ENCODE measurements around the gene ATP6V1G3.
"Not testable (repeated sequence)": the region's sequence is repeated elsewhere in the genome, so short reads cannot be mapped to it uniquely, and the experiment has no call there.

Gene ATP6V1G3

GRCh38 chr1:198481661-198482060, 58.8 kb downstream of the ATP6V1G3 start:
- no peaks in the 10 kb centered on the region for H3F3A ChIP-seq (ENCODE audit: insufficient read depth, low read length)
- H3K27me3 ChIP-seq (ENCODE audit: insufficient read depth, low read length) = no peaks in the 10 kb centered on the region
- H2AFZ ChIP-seq (ENCODE audit: low read length) = no peak overlapping the region
- H3K27ac ChIP-seq (ENCODE audit: low read depth, low read length, poor library complexity, severe bottlenecking) = no peak overlapping the region
- TF ChIP-seq CTCF (IDR thresholded peaks at IDR 0.05; ENCODE audit: low read length) (no peak), EZH2 (IDR thresholded peaks at IDR 0.05; ENCODE audit: borderline replicate concordance, low read length) (no peak)
- H4K20me1 ChIP-seq (ENCODE audit: insufficient read depth, low read length) = no peaks in the 10 kb centered on the region
- H3K9me2 ChIP-seq (ENCODE audit: low read depth, low read length) = no peaks in the 10 kb centered on the region
- no peaks in the 10 kb centered on the region for H3K9me3 ChIP-seq (ENCODE audit: low read length)
- no peak overlapping the region for H3K9ac ChIP-seq (ENCODE audit: low read length)
- no peaks in the 10 kb centered on the region for H3K79me2 ChIP-seq (ENCODE audit: insufficient read depth, low read length)
- no peaks in the 10 kb centered on the region for H3K4me1 ChIP-seq (ENCODE audit: insufficient read depth, low read length, severe bottlenecking)
- H3K4me3 ChIP-seq (ENCODE audit: low read depth, low read length, poor library complexity, severe bottlenecking) = no peak overlapping the region
- no peaks in the 10 kb centered on the region for H3K36me3 ChIP-seq (ENCODE audit: insufficient read depth, low read length)
- H3K4me2 ChIP-seq (ENCODE audit: low read length) = no peak overlapping the region

- H3K9ac ChIP-seq (ENCODE audit: low read length) = no peak overlapping the region
- TF ChIP-seq EZH2 (IDR thresholded peaks at IDR 0.05; ENCODE audit: borderline replicate concordance, low read length) (no peak), CTCF (IDR thresholded peaks at IDR 0.05; ENCODE audit: low read length) (no peak)
These were observed 59.6 kb downstream of the ATP6V1G3 start for GRCh38 chr1:198480876-198481275.

GRCh38 chr1:198477354-198477753, 63.1 kb downstream of the ATP6V1G3 start:
- H3K4me3 ChIP-seq (ENCODE audit: low read depth, low read length, poor library complexity, severe bottlenecking); H3F3A ChIP-seq (ENCODE audit: insufficient read depth, low read length); H3K9ac ChIP-seq (ENCODE audit: low read length); H3K27ac ChIP-seq (ENCODE audit: low read depth, low read length, poor library complexity, severe bottlenecking); H3K4me1 ChIP-seq (ENCODE audit: insufficient read depth, low read length, severe bottlenecking); H4K20me1 ChIP-seq (ENCODE audit: insufficient read depth, low read length); H3K36me3 ChIP-seq (ENCODE audit: insufficient read depth, low read length); H3K27me3 ChIP-seq (ENCODE audit: insufficient read depth, low read length); H2AFZ ChIP-seq (ENCODE audit: low read length); H3K4me2 ChIP-seq (ENCODE audit: low read length); H3K79me2 ChIP-seq (ENCODE audit: insufficient read depth, low read length); H3K9me2 ChIP-seq (ENCODE audit: low read depth, low read length); H3K9me3 ChIP-seq (ENCODE audit: low read length): not testable (repeated sequence)

More at GRCh38 chr1:198480876-198481275, 59.6 kb downstream of the ATP6V1G3 start:
- Histone ChIP-seq H3K9me2 (ENCODE audit: low read depth, low read length) (no peaks in the 10 kb centered on the region), H3K27ac (ENCODE audit: low read depth, low read length, poor library complexity, severe bottlenecking) (no peak overlapping the region), H3K36me3 (ENCODE audit: insufficient read depth, low read length) (no peaks in the 10 kb centered on the region), H3K4me1 (ENCODE audit: insufficient read depth, low read length, severe bottlenecking) (no peaks in the 10 kb centered on the region), H3K4me2 (ENCODE audit: low read length) (no peak overlapping the region), H3F3A (ENCODE audit: insufficient read depth, low read length) (no peaks in the 10 kb centered on the region), H3K4me3 (ENCODE audit: low read depth, low read length, poor library complexity, severe bottlenecking) (no peak overlapping the region), H3K9me3 (ENCODE audit: low read length) (no peaks in the 10 kb centered on the region), H2AFZ (ENCODE audit: low read length) (no peak overlapping the region), H3K79me2 (ENCODE audit: insufficient read depth, low read length) (no peaks in the 10 kb centered on the region), H3K27me3 (ENCODE audit: insufficient read depth, low read length) (no peaks in the 10 kb centered on the region), H4K20me1 (ENCODE audit: insufficient read depth, low read length) (no peaks in the 10 kb centered on the region)
